ENCODE measurements around the gene RPS6KA4.

DNA sequence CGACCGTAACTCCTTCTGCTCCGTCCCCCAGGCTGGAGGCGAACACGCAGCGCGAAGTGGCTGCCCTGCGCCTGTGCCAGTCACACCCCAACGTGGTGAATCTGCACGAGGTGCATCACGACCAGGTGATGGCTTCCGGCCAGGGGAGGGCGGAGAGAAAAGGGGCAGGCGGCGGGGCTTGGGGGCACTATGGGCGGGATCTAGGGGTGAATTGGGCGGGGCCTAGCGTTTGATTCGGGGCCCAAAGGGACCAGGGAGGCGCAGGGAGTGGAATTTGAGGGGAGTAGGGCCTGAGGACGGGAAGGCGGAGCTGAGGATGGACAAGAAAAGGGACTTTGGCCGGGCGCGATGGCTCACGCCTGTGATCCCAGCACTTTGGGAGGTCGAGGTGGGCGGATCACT, 9.7 kb downstream of the RPS6KA4 start:
- TF ChIP-seq, protein P1, sequence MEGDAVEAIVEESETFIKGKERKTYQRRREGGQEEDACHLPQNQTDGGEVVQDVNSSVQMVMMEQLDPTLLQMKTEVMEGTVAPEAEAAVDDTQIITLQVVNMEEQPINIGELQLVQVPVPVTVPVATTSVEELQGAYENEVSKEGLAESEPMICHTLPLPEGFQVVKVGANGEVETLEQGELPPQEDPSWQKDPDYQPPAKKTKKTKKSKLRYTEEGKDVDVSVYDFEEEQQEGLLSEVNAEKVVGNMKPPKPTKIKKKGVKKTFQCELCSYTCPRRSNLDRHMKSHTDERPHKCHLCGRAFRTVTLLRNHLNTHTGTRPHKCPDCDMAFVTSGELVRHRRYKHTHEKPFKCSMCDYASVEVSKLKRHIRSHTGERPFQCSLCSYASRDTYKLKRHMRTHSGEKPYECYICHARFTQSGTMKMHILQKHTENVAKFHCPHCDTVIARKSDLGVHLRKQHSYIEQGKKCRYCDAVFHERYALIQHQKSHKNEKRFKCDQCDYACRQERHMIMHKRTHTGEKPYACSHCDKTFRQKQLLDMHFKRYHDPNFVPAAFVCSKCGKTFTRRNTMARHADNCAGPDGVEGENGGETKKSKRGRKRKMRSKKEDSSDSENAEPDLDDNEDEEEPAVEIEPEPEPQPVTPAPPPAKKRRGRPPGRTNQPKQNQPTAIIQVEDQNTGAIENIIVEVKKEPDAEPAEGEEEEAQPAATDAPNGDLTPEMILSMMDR (CRISPR knock-in tag; IDR thresholded peaks at IDR 0.05) = no peak
- TF ChIP-seq POLR2A (IDR thresholded peaks at IDR 0.05; ENCODE audit: insufficient read depth in 1 of 2, low read depth in 2 of 2, low read length in 2 of 2) = no peak
- TF ChIP-seq, protein P2, sequence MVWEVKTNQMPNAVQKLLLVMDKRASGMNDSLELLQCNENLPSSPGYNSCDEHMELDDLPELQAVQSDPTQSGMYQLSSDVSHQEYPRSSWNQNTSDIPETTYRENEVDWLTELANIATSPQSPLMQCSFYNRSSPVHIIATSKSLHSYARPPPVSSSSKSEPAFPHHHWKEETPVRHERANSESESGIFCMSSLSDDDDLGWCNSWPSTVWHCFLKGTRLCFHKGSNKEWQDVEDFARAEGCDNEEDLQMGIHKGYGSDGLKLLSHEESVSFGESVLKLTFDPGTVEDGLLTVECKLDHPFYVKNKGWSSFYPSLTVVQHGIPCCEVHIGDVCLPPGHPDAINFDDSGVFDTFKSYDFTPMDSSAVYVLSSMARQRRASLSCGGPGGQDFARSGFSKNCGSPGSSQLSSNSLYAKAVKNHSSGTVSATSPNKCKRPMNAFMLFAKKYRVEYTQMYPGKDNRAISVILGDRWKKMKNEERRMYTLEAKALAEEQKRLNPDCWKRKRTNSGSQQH (CRISPR knock-in tag; IDR thresholded peaks at IDR 0.05; ENCODE audit: low read depth) = no peak
